Stimulated activated CD4-positive, alpha-beta T cell treated with anti-CD3 and anti-CD28 coated beads, Interleukin-1b, Interleukin-23, amount 100 ng/mL, for 24 hours (primary cell): ENCODE results near the gene CACNA1A.
"Not testable (repeated sequence)": the region's sequence is repeated elsewhere in the genome, so short reads cannot be mapped to it uniquely, and the experiment has no call there.

Source experiments
- DNase-seq, 4 experiments: peaks; one replicate each; pipeline ENCODE4 v3.0.0-alpha.2; 2020; ENCODE audit warnings: low read depth in 4 of 4, low spot score in 1 of 4

The CACNA1A gene

GRCh38 chr19:13366529-13367143, 139.6 kb downstream of the CACNA1A start:
- no peak for DNase-seq

DNA sequence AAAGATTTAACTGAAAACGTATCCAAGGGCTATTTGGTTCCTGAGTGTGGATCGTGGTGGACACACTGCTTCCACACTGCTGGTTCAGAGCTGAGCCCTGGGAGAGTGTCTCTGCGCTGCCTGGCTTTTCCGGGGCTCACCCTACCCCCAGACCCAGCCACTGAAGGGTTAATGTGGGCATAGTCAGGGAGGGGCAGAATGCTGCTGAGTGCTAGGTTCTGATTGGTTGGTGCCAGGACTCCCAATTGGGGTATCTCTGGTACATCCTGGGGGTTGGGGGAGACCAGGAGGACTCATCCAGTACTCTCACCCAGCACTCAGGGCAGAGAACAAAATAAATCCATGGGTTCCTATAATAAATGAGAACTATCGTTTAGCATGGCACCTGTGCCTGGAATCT, 142.3 kb downstream of the CACNA1A start:
- no peak for DNase-seq

DNA sequence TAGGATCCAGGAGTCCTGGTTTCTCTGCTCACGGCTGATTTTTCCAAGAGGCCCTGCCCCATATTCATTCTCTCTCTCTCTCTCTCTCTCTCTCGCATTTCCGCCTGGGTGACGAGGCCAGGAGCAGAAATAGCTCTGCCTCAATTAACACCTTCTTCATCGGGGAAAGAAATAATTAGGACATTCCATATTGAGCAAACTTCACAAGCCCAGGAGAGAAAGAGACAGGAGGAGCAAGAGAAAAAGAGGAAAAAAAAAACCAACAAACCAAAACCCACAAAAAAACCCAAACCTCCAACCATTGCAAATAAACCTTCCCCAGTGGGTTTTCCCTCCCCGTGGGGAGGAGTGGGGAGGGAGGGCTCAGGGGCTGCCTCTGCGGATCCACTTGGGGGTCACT, 143.0 kb downstream of the CACNA1A start:
- no peak for DNase-seq

GRCh38 chr19:13362668-13363067, 143.6 kb downstream of the CACNA1A start:
- DNase-seq = no peak

DNA sequence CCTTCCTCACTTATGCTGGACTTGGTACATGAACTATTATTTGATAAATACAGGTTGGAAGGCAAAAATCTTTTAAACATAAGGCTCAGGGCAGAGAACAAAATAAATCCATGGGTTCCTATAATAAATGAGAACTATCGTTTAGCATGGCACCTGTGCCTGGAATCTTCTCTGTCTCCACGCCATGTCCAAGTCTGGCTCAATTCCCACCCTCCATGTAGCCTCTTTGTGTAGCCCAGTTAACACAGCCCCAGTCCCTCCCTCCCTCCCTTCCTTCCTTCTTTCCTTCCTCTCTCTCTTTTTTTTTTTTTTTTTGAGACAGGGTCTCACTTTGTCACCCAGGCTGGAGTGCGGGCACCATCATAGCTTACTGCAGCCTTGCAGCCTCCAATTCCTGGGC, 144.6 kb downstream of the CACNA1A start:
- not testable (repeated sequence) for DNase-seq

GRCh38 chr19:13356686-13357280, 149.5 kb downstream of the CACNA1A start:
- DNase-seq = no peak

GRCh38 chr19:13356185-13356584, 150.1 kb downstream of the CACNA1A start:
- DNase-seq = no peak

DNA sequence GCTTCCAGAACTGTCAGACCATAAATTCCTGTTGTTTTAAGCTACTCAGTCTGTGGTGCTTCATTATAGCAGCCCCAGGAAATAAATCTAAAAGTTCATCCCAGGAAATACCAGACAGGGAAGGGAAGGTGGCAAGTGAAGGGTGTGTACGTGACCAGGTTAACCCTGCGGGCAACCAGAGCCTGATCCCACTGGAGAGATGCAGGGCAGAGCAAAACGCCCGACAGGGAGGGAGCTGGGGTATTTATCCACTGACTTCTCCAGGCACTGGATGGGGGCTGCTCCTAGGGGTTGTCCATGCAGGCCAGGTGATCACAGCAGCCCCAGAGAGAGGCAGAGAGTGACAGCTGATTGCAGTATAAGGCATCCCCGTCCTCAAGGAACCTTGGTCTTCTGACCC, 150.9 kb downstream of the CACNA1A start:
- no peak for DNase-seq

DNA sequence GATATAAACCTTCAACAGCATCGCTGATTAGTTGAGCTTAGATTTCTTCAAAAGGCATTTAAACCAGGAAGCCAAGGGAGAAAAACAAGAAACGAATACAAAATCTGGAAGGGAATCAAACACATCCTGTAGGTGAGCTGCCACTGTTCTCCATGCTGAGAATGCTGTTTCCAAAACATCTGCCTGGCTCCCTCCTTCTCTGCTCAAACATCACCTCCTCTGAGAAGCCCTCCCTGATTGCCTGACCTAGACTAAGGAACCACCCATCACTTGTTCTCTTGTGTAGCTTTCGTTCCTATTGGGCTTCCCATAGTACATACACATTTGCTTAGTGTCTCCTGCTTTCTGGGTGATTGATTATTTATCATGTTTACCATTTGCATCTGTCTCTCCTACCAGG, 152.7 kb downstream of the CACNA1A start:
- DNase-seq = no peak

DNA sequence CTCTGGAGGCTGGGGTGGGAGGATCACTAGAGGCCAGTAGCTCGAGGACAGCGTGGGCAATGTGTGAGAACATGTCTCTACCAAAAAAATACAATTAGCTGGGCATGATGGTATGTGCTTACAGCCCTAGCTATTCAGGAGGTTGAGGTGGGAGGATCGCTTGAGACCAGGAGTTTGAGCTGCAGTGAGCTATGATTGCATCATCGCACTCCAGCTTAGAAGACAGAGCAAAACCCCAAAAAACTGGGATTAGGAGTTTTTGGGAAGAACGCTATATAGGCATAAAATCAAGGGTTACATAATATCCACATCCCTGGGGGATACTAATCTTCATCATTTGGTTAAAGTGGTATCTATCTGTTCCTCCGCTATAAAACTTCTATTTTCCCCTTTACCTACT, 155.5 kb downstream of the CACNA1A start:
- no peak for DNase-seq

GRCh38 chr19:13350072-13350471, 156.2 kb downstream of the CACNA1A start:
- no peak for DNase-seq

DNA sequence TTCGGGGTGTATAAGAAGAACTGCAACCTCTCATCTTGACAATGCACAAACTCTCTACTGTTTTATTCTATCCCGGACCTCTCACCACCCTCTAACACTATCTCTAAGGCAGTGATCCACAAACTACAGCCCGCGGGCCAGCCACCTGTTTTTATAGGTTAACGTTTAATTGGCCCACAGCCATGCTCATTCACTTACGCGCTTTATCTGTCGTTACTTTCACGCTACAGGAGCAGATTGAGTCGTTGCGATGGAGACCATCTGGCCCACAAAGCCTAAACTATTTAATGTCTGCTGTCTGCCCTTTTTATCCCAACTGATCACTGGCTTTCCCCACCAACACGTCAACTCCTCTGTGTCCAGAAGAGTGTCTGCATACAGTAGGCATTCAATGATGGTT, 158.9 kb downstream of the CACNA1A start:
- no peak for DNase-seq

DNA sequence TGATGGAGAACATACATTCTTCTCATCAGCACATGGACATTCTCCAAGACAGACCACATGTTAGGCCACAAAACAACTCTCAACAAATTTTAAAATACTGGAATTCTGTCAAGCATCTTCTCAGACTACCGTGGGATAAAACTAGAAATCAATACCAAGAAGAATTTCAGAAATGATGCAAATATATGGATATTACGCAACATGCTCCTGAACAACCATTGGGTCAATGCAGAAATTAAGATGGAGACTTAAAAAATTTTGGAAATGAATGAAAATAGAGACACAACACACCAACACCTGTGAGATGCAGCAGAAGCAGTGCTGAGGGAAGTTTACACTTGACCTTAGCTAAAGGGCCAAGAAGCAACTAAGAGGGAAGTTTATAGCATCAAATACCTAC, 162.8 kb downstream of the CACNA1A start:
- no peak for DNase-seq

DNA sequence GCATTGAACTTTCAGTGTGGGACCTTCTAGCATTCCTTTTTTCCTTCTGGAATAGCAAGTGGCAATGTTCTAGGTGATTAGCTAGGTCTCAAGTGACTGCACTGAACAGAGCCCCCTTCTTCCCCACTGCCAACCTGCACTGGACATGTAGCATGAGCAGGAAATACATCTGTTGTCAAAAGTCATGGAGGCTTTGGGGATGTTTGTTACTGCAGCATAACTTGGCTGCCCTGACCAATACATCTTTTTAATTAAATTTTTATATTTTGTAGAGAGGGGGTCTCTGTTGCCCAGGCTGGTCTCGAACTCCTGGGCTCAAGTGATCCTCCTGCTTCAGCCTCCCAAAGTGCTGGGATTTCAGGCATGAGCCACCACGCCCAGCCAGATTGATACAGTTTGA, 163.6 kb downstream of the CACNA1A start:
- DNase-seq = no peak

DNA sequence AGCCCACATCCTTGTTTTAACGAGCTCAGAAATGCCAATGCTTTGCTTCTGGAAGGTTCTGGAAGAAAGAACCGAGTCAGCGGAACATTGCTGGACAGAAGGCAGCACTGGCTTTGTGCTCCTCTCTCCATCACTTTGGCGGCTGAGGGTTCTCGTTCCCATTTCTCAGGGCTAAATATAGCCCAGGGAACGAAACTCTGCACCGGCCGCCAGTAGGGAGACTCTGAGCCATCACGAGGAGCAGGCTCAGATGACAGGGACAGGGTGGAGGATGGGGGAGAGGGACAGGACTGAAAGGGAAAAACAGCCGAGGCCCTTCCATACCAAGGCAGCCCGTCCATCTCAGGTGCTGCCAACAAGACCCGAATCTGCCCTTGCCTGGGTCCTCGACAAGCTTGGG, 166.4 kb downstream of the CACNA1A start:
- no peak for DNase-seq

DNA sequence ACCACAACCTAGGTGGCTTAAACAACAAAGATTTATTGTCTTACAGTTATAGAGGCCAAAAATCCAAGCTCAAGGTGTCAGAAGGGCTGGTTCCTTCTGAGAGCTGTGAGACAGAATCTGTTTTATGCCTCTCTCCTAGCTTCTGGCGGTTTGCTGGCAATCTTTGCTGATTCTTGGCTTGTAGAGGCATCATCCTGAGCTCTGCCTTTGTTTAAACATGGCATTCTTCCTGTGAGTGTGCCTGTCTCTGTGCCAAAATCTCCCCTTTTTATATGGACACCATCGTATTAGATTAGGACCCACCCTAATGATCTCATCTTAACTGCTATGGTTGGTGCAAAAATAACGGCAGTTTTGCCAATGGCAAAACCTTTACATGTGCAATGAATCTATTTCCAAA, 169.1 kb downstream of the CACNA1A start:
- DNase-seq = no peak

DNA sequence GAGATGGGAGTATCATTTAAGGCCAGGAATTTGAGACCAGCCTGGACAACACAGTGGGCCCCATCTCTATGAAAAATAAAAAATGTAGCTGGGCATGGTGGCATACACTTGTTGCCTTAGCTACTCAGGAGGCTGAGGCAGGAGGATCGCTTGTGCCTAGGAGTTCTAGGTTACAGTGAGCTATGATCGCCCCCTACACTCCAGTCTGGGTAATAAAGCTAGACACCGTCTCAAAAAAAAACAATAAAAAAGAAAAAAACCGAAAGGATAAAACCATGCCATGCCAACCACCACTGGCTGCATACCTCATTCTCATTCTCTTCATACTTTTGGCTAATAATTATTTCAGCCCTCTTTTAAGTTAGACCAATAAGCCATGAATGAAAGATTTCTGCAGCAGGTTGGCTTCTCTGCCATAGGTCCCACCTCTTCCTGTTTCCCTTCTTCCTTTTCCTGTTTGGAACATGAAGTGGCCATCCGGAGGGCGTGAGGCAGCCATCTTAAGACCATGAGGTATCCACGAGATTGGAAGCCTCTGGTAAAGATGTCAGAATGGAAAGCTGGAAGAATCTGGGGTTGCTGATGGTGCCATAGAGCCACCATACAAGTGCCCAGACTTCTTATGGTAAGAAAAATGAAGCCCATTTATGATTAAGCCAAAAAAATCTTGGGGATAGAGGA, 171.3 kb downstream of the CACNA1A start:
- DNase-seq = no peak

- no peak for DNase-seq
Observed at GRCh38 chr19:13330285-13330684, 176.0 kb downstream of the CACNA1A start.

DNA sequence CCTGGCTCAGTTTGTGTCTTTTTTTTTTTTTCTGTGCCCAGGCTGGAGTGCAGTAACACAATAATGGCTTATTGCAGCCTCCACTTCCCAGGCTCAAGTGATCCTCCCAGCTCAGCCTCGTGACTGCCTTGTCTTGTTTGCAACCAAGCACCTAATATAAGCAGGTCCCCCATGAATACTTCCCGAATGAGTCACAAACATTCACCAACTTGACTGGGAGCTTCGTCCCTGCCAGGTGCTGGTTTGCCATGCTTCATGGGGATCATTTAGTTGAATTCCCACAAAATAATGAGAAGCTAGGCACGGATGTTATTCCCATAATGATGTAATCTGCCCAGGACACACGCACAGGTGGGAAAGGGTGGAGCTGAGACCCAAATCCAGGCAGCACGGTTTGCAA, 176.5 kb downstream of the CACNA1A start:
- no peak for DNase-seq

- no peak for DNase-seq
Observed at GRCh38 chr19:13328241-13328640, 178.0 kb downstream of the CACNA1A start.

DNA sequence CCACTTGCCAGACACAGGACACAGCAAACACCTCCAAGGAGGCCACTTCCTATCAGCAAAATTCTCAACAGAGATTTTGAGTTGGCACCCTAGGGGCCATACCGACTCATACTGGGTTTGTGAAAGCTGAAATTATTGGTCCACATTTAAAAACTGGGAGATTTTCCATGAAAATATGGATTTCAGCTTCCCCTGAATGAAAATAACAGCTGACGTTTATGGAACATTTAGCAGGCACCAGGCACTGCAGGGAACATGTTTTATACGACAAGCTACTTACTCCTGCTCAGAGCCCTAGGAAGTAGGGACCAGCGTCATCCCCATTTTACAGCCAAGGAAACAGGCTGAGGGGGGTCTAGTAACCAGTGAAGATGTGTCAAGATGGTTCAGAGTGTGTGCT, 186.8 kb downstream of the CACNA1A start:
- DNase-seq = no peak

- no peak for DNase-seq
Observed at GRCh38 chr19:13318190-13318589, 188.1 kb downstream of the CACNA1A start.

GRCh38 chr19:13315495-13315894, 190.8 kb downstream of the CACNA1A start:
- DNase-seq = no peak
